ENCODE data around the gene PACC1.
"Not testable (repeated sequence)": the region's sequence is repeated elsewhere in the genome, so short reads cannot be mapped to it uniquely, and the experiment has no call there.

PACC1 gene

GRCh38 chr1:212396638-212397037 lies 18.0 kb downstream of the PACC1 start:
- no peak for DNase-seq (ENCODE audit: low read depth, low spot score)

GRCh38 chr1:212395678-212396437 lies 18.8 kb downstream of the PACC1 start:
- DNase-seq (ENCODE audit: low read depth, low spot score), result not testable (repeated sequence)

GRCh38 chr1:212388985-212389716 lies 25.5 kb downstream of the PACC1 start:
- DNase-seq (ENCODE audit: low read depth, low spot score), result no peak

- no peak for DNase-seq (ENCODE audit: low read depth, low spot score)
Observed at GRCh38 chr1:212386029-212386428, 28.7 kb downstream of the PACC1 start.

- DNase-seq (ENCODE audit: low read depth, low spot score), result no peak
Observed at GRCh38 chr1:212381397-212382035, 33.2 kb downstream of the PACC1 start.

- no peak for DNase-seq (ENCODE audit: low read depth, low spot score)
Observed at GRCh38 chr1:212379366-212379765, 35.3 kb downstream of the PACC1 start.

GRCh38 chr1:212377644-212378043 lies 37.0 kb downstream of the PACC1 start:
- DNase-seq (ENCODE audit: low read depth, low spot score), result no peak

GRCh38 chr1:212375986-212376385 lies 38.7 kb downstream of the PACC1 start:
- DNase-seq (ENCODE audit: low read depth, low spot score), result no peak

GRCh38 chr1:212368073-212368484 lies 46.6 kb downstream of the PACC1 start:
- DNase-seq (ENCODE audit: low read depth, low spot score), result peak; percentile 41

- no peak for DNase-seq (ENCODE audit: low read depth, low spot score)
Observed at GRCh38 chr1:212367474-212368072, 47.1 kb downstream of the PACC1 start.

GRCh38 chr1:212366901-212367300 lies 47.8 kb downstream of the PACC1 start:
- no peak for DNase-seq (ENCODE audit: low read depth, low spot score)

GRCh38 chr1:212364985-212365384 lies 49.7 kb downstream of the PACC1 start:
- DNase-seq (ENCODE audit: low read depth, low spot score), result no peak

- DNase-seq (ENCODE audit: low read depth, low spot score), result no peak
Observed at GRCh38 chr1:212359794-212360479, 54.7 kb downstream of the PACC1 start.

- DNase-seq (ENCODE audit: low read depth, low spot score), result no peak
Observed at GRCh38 chr1:212355230-212355969, 59.3 kb downstream of the PACC1 start.

- DNase-seq (ENCODE audit: low read depth, low spot score), result no peak
Observed at GRCh38 chr1:212354464-212354863, 60.2 kb downstream of the PACC1 start.

GRCh38 chr1:212353181-212353580 lies 61.5 kb downstream of the PACC1 start:
- no peak for DNase-seq (ENCODE audit: low read depth, low spot score)

- DNase-seq (ENCODE audit: low read depth, low spot score), result no peak
Observed at GRCh38 chr1:212351588-212352362, 62.9 kb downstream of the PACC1 start.

GRCh38 chr1:212346601-212347000 lies 68.1 kb downstream of the PACC1 start:
- no peak for DNase-seq (ENCODE audit: low read depth, low spot score)

GRCh38 chr1:212344905-212345304 lies 69.8 kb downstream of the PACC1 start:
- DNase-seq (ENCODE audit: low read depth, low spot score), result no peak

- no peak for DNase-seq (ENCODE audit: low read depth, low spot score)
Observed at GRCh38 chr1:212341090-212341489, 73.6 kb downstream of the PACC1 start.

Data from brain pericyte (primary cell).